ENCODE data around the gene SACM1L.

The SACM1L gene

DNA sequence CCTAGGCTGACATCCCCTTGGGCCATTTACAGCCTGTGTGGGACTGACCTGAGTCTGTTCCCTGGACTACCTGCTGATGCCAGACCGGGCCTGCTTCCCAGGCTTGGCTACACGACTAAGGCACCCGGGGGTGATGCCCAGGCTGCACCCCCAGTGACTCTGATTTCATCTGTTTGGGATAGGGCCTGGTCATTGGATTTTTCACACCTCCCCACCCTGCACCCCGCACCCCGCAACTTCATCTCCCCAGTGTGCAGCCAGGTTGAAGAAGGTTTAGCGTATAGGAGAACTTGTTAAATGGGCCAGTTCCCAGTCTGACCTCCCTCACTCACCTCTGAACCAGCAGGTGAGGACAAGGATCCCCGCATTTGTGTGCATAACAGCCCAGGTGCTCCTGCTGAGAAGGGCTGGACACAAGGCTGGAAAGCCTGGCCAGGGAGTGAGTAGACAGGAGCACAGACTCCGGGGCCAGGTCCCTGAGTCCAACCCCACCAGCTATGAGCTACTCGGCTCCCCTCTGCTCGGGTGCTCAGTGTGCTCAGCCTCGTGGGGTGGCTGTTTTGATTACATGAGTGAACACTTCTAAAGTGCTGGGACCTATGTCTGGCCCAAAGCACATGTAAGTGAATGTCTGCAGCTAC, 88.7 kb downstream of the SACM1L start:
- Histone ChIP-seq H3K36me3 (no peaks in the 10 kb centered on the region), H3K4me3 (ENCODE audit: low read depth, low read length) (no peak overlapping the region), H3K9me3 (no peaks in the 10 kb centered on the region), H3K27me3 (no peaks in the 10 kb centered on the region), H3K4me1 (no peaks in the 10 kb centered on the region)
- TF ChIP-seq, protein P1, sequence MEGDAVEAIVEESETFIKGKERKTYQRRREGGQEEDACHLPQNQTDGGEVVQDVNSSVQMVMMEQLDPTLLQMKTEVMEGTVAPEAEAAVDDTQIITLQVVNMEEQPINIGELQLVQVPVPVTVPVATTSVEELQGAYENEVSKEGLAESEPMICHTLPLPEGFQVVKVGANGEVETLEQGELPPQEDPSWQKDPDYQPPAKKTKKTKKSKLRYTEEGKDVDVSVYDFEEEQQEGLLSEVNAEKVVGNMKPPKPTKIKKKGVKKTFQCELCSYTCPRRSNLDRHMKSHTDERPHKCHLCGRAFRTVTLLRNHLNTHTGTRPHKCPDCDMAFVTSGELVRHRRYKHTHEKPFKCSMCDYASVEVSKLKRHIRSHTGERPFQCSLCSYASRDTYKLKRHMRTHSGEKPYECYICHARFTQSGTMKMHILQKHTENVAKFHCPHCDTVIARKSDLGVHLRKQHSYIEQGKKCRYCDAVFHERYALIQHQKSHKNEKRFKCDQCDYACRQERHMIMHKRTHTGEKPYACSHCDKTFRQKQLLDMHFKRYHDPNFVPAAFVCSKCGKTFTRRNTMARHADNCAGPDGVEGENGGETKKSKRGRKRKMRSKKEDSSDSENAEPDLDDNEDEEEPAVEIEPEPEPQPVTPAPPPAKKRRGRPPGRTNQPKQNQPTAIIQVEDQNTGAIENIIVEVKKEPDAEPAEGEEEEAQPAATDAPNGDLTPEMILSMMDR (IDR thresholded peaks at IDR 0.05; ENCODE audit: low read depth, low read length) = no peak
- DNase-seq = no peak

DNA sequence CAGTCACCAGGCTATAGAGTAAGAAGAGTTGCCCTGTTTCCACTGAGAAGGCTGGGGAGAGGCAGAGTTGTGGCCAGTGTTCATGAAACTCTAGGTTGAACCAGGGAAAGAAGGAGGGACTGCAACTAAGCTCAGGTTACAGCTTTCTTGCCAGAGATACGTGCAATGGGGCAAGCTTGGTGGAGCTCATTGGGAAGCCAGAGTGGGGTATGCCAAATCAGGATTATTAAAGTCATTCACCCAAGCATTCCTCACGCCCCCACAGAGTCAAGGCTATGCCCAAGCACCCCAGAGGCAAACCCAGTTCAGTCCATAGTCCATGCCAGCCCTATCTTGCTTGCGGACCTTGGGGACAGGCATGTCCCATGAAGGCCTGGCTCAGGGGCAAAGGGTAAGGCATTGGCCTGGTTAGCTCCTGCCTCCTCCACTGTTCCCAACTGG, 89.6 kb downstream of the SACM1L start:
- H3K36me3 ChIP-seq = no peaks in the 10 kb centered on the region
- DNase-seq = no peak
- no peaks in the 10 kb centered on the region for H3K9me3 ChIP-seq
- H3K4me1 ChIP-seq = no peaks in the 10 kb centered on the region
- H3K4me3 ChIP-seq (ENCODE audit: low read depth, low read length) = no peak overlapping the region
- TF ChIP-seq, protein P1 (IDR thresholded peaks at IDR 0.05; ENCODE audit: low read depth, low read length) = no peak
- H3K27me3 ChIP-seq = no peaks in the 10 kb centered on the region

- H3K27me3 ChIP-seq = no peaks in the 10 kb centered on the region
- no peaks in the 10 kb centered on the region for H3K4me1 ChIP-seq
- DNase-seq = no peak
- TF ChIP-seq, protein P1 (IDR thresholded peaks at IDR 0.05; ENCODE audit: low read depth, low read length) = no peak
- H3K9me3 ChIP-seq = no peaks in the 10 kb centered on the region
- no peak overlapping the region for H3K4me3 ChIP-seq (ENCODE audit: low read depth, low read length)
- H3K36me3 ChIP-seq = no peaks in the 10 kb centered on the region
Measured at GRCh38 chr3:45779746-45780735, 90.8 kb downstream of the SACM1L start.

DNA sequence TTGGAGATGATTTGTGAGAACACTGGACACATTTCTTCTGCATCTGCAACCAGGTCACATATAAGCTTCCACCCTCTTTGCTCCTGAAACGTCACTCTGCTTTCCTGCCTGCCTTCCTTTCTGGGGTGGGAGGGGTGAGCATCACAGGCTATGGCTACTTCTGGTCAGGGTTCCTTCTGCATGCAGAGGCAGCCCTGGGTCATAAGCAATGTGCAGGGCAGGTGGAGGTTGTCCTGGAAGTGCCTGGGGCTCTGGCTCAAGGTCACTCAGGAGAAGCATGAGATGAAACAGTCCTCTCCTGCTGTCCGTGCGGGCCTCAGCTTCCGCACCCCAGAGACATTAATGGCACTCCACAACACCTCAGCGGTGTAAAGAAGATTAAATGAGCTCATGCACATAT, 92.1 kb downstream of the SACM1L start:
- no peaks in the 10 kb centered on the region for H3K36me3 ChIP-seq
- no peaks in the 10 kb centered on the region for H3K9me3 ChIP-seq
- TF ChIP-seq, protein P1 (IDR thresholded peaks at IDR 0.05; ENCODE audit: low read depth, low read length) = no peak
- no peaks in the 10 kb centered on the region for H3K4me1 ChIP-seq
- DNase-seq = no peak
- no peak overlapping the region for H3K4me3 ChIP-seq (ENCODE audit: low read depth, low read length)
- H3K27me3 ChIP-seq = no peaks in the 10 kb centered on the region

- H3K9me3 ChIP-seq = no peaks in the 10 kb centered on the region
Measured at GRCh38 chr3:45781841-45782240, 92.6 kb downstream of the SACM1L start.

More at GRCh38 chr3:45781841-45782240, 92.6 kb downstream of the SACM1L start:
- TF ChIP-seq, protein P1 (IDR thresholded peaks at IDR 0.05; ENCODE audit: low read depth, low read length) = no peak
- H3K4me3 ChIP-seq (ENCODE audit: low read depth, low read length) = no peak overlapping the region
- H3K27me3 ChIP-seq = no peaks in the 10 kb centered on the region
- H3K36me3 ChIP-seq = no peaks in the 10 kb centered on the region
- no peak for DNase-seq
- no peaks in the 10 kb centered on the region for H3K4me1 ChIP-seq

All from BE2C (cell line).